Measurements from ENCODE around the gene GATAD2B.
A peak's percentile ranks its signal among the peaks of the same experiment; 100 is the strongest.
"Not testable (repeated sequence)": the region's sequence is repeated elsewhere in the genome, so short reads cannot be mapped to it uniquely, and the experiment has no call there.

GATAD2B gene

GRCh38 chr1:153793973-153794615 is 128.7 kb downstream of the GATAD2B start:
- no peak for DNase-seq

GRCh38 chr1:153793261-153793972 is 129.4 kb downstream of the GATAD2B start:
- no peak for DNase-seq

GRCh38 chr1:153792631-153793041 is 130.1 kb downstream of the GATAD2B start:
- DNase-seq, result no peak

- DNase-seq, result peak; percentile 61
Measured at GRCh38 chr1:153791648-153792253, 131.0 kb downstream of the GATAD2B start.

GRCh38 chr1:153790966-153791647 is 131.7 kb downstream of the GATAD2B start:
- peak; percentile 85 for DNase-seq

GRCh38 chr1:153790313-153790965 is 132.3 kb downstream of the GATAD2B start:
- DNase-seq, result peak; percentile 60

- peak; percentile 19 for DNase-seq
Measured at GRCh38 chr1:153789478-153790034, 133.2 kb downstream of the GATAD2B start.

- DNase-seq, result no peak
Measured at GRCh38 chr1:153786038-153786790, 136.6 kb downstream of the GATAD2B start.

- peak; percentile 88 for DNase-seq
Measured at GRCh38 chr1:153783233-153784190, 139.3 kb downstream of the GATAD2B start.

- DNase-seq, result not testable (repeated sequence)
Measured at GRCh38 chr1:153782648-153783047, 140.1 kb downstream of the GATAD2B start.

- DNase-seq, result no peak
Measured at GRCh38 chr1:153780551-153780950, 142.2 kb downstream of the GATAD2B start.

GRCh38 chr1:153779781-153780541 is 142.8 kb downstream of the GATAD2B start:
- no peak for DNase-seq

GRCh38 chr1:153778824-153779519 is 143.8 kb downstream of the GATAD2B start:
- DNase-seq, result no peak

- no peak for DNase-seq
Measured at GRCh38 chr1:153778051-153778823, 144.5 kb downstream of the GATAD2B start.

- peak; percentile 15 for DNase-seq
Measured at GRCh38 chr1:153777648-153778047, 145.1 kb downstream of the GATAD2B start.

GRCh38 chr1:153776845-153777370 is 145.9 kb downstream of the GATAD2B start:
- DNase-seq, result no peak

- no peak for DNase-seq
Measured at GRCh38 chr1:153776352-153776751, 146.4 kb downstream of the GATAD2B start.
